T follicular helper cell (primary cell): Measurements from ENCODE around the gene OSBPL1A.

ENCODE experiments used
- DNase-seq: peaks from one replicate; pipeline ENCODE4 v3.0.0-alpha.2; 2020; ENCODE audit warnings: low read depth

OSBPL1A gene

GRCh38 chr18:24267878-24268277, 129.7 kb downstream of the OSBPL1A start:
- DNase-seq, result no peak

- DNase-seq, result no peak
Measured at GRCh38 chr18:24266131-24266530, 131.5 kb downstream of the OSBPL1A start.

- no peak for DNase-seq
Measured at GRCh38 chr18:24265502-24266064, 132.0 kb downstream of the OSBPL1A start.

- DNase-seq, result no peak
Measured at GRCh38 chr18:24263050-24263449, 134.6 kb downstream of the OSBPL1A start.

- no peak for DNase-seq
Measured at GRCh38 chr18:24262087-24262486, 135.5 kb downstream of the OSBPL1A start.

- DNase-seq, result no peak
Measured at GRCh38 chr18:24259869-24260641, 137.6 kb downstream of the OSBPL1A start.

GRCh38 chr18:24254071-24254470, 143.6 kb downstream of the OSBPL1A start:
- no peak for DNase-seq

GRCh38 chr18:24249716-24250115, 147.9 kb downstream of the OSBPL1A start:
- DNase-seq, result no peak

- DNase-seq, result no peak
Measured at GRCh38 chr18:24248359-24248758, 149.3 kb downstream of the OSBPL1A start.

GRCh38 chr18:24246143-24246542, 151.5 kb downstream of the OSBPL1A start:
- no peak for DNase-seq

- no peak for DNase-seq
Measured at GRCh38 chr18:24244698-24245097, 152.9 kb downstream of the OSBPL1A start.

- no peak for DNase-seq
Measured at GRCh38 chr18:24243677-24244076, 153.9 kb downstream of the OSBPL1A start.

- no peak for DNase-seq
Measured at GRCh38 chr18:24239341-24239740, 158.3 kb downstream of the OSBPL1A start.

GRCh38 chr18:24238387-24238786, 159.2 kb downstream of the OSBPL1A start:
- DNase-seq, result no peak

GRCh38 chr18:24234850-24235418, 162.7 kb downstream of the OSBPL1A start:
- DNase-seq, result no peak

GRCh38 chr18:24234330-24234729, 163.3 kb downstream of the OSBPL1A start:
- no peak for DNase-seq

GRCh38 chr18:24232800-24233199, 164.8 kb downstream of the OSBPL1A start:
- DNase-seq, result no peak

- no peak for DNase-seq
Measured at GRCh38 chr18:24231773-24232735, 165.6 kb downstream of the OSBPL1A start.

GRCh38 chr18:24230766-24231165, 166.9 kb downstream of the OSBPL1A start:
- no peak for DNase-seq

GRCh38 chr18:24228667-24229041, 169.0 kb downstream of the OSBPL1A start:
- no peak for DNase-seq

GRCh38 chr18:24227977-24228666, 169.5 kb downstream of the OSBPL1A start:
- DNase-seq, result no peak

- DNase-seq, result no peak
Measured at GRCh38 chr18:24220318-24220688, 177.3 kb downstream of the OSBPL1A start.
